ENCODE results near the gene RCOR1.

The RCOR1 gene

DNA sequence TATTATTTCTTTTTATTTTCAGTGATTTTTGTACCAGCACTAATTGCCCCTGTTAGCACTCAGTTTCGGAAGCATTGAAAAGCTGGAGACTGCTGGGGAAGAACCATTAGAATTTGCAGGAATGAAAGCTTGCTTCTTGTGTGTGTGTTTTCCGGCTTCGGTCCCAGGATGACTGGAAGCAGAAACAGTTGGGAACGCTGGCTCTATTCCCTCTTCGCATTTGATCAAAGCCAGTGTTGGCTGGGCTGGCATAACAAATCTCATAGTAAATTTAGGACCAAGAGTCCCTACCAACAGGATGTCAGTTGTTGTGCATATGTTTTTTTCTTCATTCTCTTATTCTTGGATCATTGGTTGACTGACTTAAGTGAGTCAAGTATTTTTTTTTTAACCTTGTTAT lies 131.2 kb downstream of the RCOR1 start:
- H3K4me3 ChIP-seq (ENCODE audit: low read length in 2 of 2) = no peak overlapping the region
- no peak overlapping the region for H2BK12ac ChIP-seq (ENCODE audit: low read length)
- H2BK5ac ChIP-seq (ENCODE audit: low read length) = no peak overlapping the region
- no peak overlapping the region for H3K23ac ChIP-seq (ENCODE audit: low read depth, low read length, poor library complexity)
- no peaks in the 10 kb centered on the region for H3K27me3 ChIP-seq (ENCODE audit: control insufficient read depth in 3 of 3, insufficient read depth in 3 of 3, low read depth in 1 of 3, low read length in 3 of 3)
- H2BK15ac ChIP-seq (ENCODE audit: low read length) = no peak overlapping the region
- peaks cover 32 to 87% of the 10 kb centered on the region in 2 donors for H3K36me3 ChIP-seq (replicated peaks in 1 of 2; ENCODE audit: control insufficient read depth in 2 of 2, insufficient read depth in 2 of 2, low read length in 2 of 2)
- no peaks in the 10 kb centered on the region for H3K9me3 ChIP-seq (replicated peaks in 1 of 2; ENCODE audit: control insufficient read depth in 2 of 2, insufficient read depth in 1 of 2, low read depth in 1 of 2, low read length in 2 of 2)
- H4K8ac ChIP-seq (ENCODE audit: low read depth, low read length) = no peak overlapping the region
- H3K4me1 ChIP-seq (ENCODE audit: control insufficient read depth in 2 of 2, insufficient read depth in 1 of 2, low read depth in 1 of 2, low read length in 2 of 2) = no peaks in the 10 kb centered on the region
- WGBS, 2 donors (ENCODE audit: extremely low coverage in 2 of 2, insufficient read length in 2 of 2, insufficient replicate concordance in 1 of 2) = no CpG with 5 or more reads among the region's 5 CpGs
- H3K14ac ChIP-seq (ENCODE audit: low read length) = no peak overlapping the region
- no peak overlapping the region for H3K9ac ChIP-seq (ENCODE audit: low read depth, low read length, poor library complexity)
- H2AFZ ChIP-seq (ENCODE audit: low read length) = no peak overlapping the region
- H3K27ac ChIP-seq (replicated peaks; ENCODE audit: low read length) = no peak overlapping the region
- H3K4me2 ChIP-seq (ENCODE audit: insufficient read depth, low read length, poor library complexity, severe bottlenecking) = no peak overlapping the region
- no peak overlapping the region for H4K91ac ChIP-seq (ENCODE audit: low read depth, low read length, poor library complexity)
- no peak overlapping the region for H3K4ac ChIP-seq (ENCODE audit: low read length)
- H3K18ac ChIP-seq (ENCODE audit: low read length) = no peak overlapping the region
- no peak overlapping the region for H2AK5ac ChIP-seq (ENCODE audit: low read depth, low read length)
- no peak overlapping the region for H2BK120ac ChIP-seq (ENCODE audit: low read depth, low read length)
- no peaks in the 10 kb centered on the region for H3K79me1 ChIP-seq (ENCODE audit: low read depth, low read length)
- DNase-seq (ENCODE audit: low spot score) = no peak

GRCh38 chr14:102726191-102726949 lies 133.9 kb downstream of the RCOR1 start:
- H3K79me1 ChIP-seq (ENCODE audit: low read depth, low read length) = no peaks in the 10 kb centered on the region

GRCh38 chr14:102727336-102728095 lies 135.1 kb downstream of the RCOR1 start:
- Histone ChIP-seq H3K4ac (ENCODE audit: low read length) (no peak overlapping the region), H4K8ac (ENCODE audit: low read depth, low read length) (no peak overlapping the region), H3K18ac (ENCODE audit: low read length) (no peak overlapping the region), H3K9me3 (replicated peaks in 1 of 2; ENCODE audit: control insufficient read depth in 2 of 2, insufficient read depth in 1 of 2, low read depth in 1 of 2, low read length in 2 of 2) (peaks cover 0 to 2% of the 10 kb centered on the region in 2 donors), H3K27me3 (ENCODE audit: control insufficient read depth in 3 of 3, insufficient read depth in 3 of 3, low read depth in 1 of 3, low read length in 3 of 3) (no peaks in the 10 kb centered on the region), H4K91ac (ENCODE audit: low read depth, low read length, poor library complexity) (no peak overlapping the region), H3K4me3 (ENCODE audit: low read length in 2 of 2) (no peak overlapping the region), H2AFZ (ENCODE audit: low read length) (no peak overlapping the region), H3K14ac (ENCODE audit: low read length) (no peak overlapping the region), H3K27ac (replicated peaks; ENCODE audit: low read length) (no peak overlapping the region), H2BK15ac (ENCODE audit: low read length) (no peak overlapping the region), H3K36me3 (replicated peaks in 1 of 2; ENCODE audit: control insufficient read depth in 2 of 2, insufficient read depth in 2 of 2, low read length in 2 of 2) (peaks cover 26 to 77% of the 10 kb centered on the region in 2 donors), H3K23ac (ENCODE audit: low read depth, low read length, poor library complexity) (no peak overlapping the region), H3K9ac (ENCODE audit: low read depth, low read length, poor library complexity) (no peak overlapping the region), H2BK12ac (ENCODE audit: low read length) (no peak overlapping the region), H3K4me2 (ENCODE audit: insufficient read depth, low read length, poor library complexity, severe bottlenecking) (no peak overlapping the region), H3K4me1 (ENCODE audit: control insufficient read depth in 2 of 2, insufficient read depth in 1 of 2, low read depth in 1 of 2, low read length in 2 of 2) (no peaks in the 10 kb centered on the region), H3K79me1 (ENCODE audit: low read depth, low read length) (no peaks in the 10 kb centered on the region), H2BK5ac (ENCODE audit: low read length) (no peak overlapping the region), H2BK120ac (ENCODE audit: low read depth, low read length) (no peak overlapping the region), H2AK5ac (ENCODE audit: low read depth, low read length) (no peak overlapping the region)
- no CpG with 5 or more reads among the region's 9 CpGs for WGBS, 2 donors (ENCODE audit: extremely low coverage in 2 of 2, insufficient read length in 2 of 2, insufficient replicate concordance in 1 of 2)
- no peak for DNase-seq (ENCODE audit: low spot score)

More at GRCh38 chr14:102726191-102726949, 133.9 kb downstream of the RCOR1 start:
- no peak overlapping the region for H2BK5ac ChIP-seq (ENCODE audit: low read length)
- no peak overlapping the region for H3K14ac ChIP-seq (ENCODE audit: low read length)
- H4K8ac ChIP-seq (ENCODE audit: low read depth, low read length) = no peak overlapping the region
- no peak overlapping the region for H3K18ac ChIP-seq (ENCODE audit: low read length)
- H3K27me3 ChIP-seq (ENCODE audit: control insufficient read depth in 3 of 3, insufficient read depth in 3 of 3, low read depth in 1 of 3, low read length in 3 of 3) = no peaks in the 10 kb centered on the region
- no peak overlapping the region for H3K27ac ChIP-seq (replicated peaks; ENCODE audit: low read length)
- H3K4ac ChIP-seq (ENCODE audit: low read length) = no peak overlapping the region
- H2AFZ ChIP-seq (ENCODE audit: low read length) = no peak overlapping the region
- H3K4me3 ChIP-seq (ENCODE audit: low read length in 2 of 2) = no peak overlapping the region
- no peak for DNase-seq (ENCODE audit: low spot score)
- H2BK12ac ChIP-seq (ENCODE audit: low read length) = no peak overlapping the region
- H2AK5ac ChIP-seq (ENCODE audit: low read depth, low read length) = no peak overlapping the region
- no peak overlapping the region for H2BK120ac ChIP-seq (ENCODE audit: low read depth, low read length)
- no peak overlapping the region for H3K23ac ChIP-seq (ENCODE audit: low read depth, low read length, poor library complexity)
- H3K9ac ChIP-seq (ENCODE audit: low read depth, low read length, poor library complexity) = peak overlapping the region; percentile 26
- H3K4me2 ChIP-seq (ENCODE audit: insufficient read depth, low read length, poor library complexity, severe bottlenecking) = no peak overlapping the region
- no peaks in the 10 kb centered on the region for H3K4me1 ChIP-seq (ENCODE audit: control insufficient read depth in 2 of 2, insufficient read depth in 1 of 2, low read depth in 1 of 2, low read length in 2 of 2)
- no peak overlapping the region for H2BK15ac ChIP-seq (ENCODE audit: low read length)
- H3K36me3 ChIP-seq (replicated peaks in 1 of 2; ENCODE audit: control insufficient read depth in 2 of 2, insufficient read depth in 2 of 2, low read length in 2 of 2) = peaks cover 28 to 86% of the 10 kb centered on the region in 2 donors
- WGBS, 2 donors (ENCODE audit: extremely low coverage in 2 of 2, insufficient read length in 2 of 2, insufficient replicate concordance in 1 of 2) = no CpG with 5 or more reads among the region's 19 CpGs
- H4K91ac ChIP-seq (ENCODE audit: low read depth, low read length, poor library complexity) = no peak overlapping the region
- no peaks in the 10 kb centered on the region for H3K9me3 ChIP-seq (replicated peaks in 1 of 2; ENCODE audit: control insufficient read depth in 2 of 2, insufficient read depth in 1 of 2, low read depth in 1 of 2, low read length in 2 of 2)

GRCh38 chr14:102728501-102728900 lies 136.1 kb downstream of the RCOR1 start:
- H3K36me3 ChIP-seq (replicated peaks in 1 of 2; ENCODE audit: control insufficient read depth in 2 of 2, insufficient read depth in 2 of 2, low read length in 2 of 2) = peaks cover 22 to 67% of the 10 kb centered on the region in 2 donors
- H2BK120ac ChIP-seq (ENCODE audit: low read depth, low read length) = no peak overlapping the region
- no peak overlapping the region for H2AFZ ChIP-seq (ENCODE audit: low read length)
- H3K27me3 ChIP-seq (ENCODE audit: control insufficient read depth in 3 of 3, insufficient read depth in 3 of 3, low read depth in 1 of 3, low read length in 3 of 3) = no peaks in the 10 kb centered on the region
- no peak overlapping the region for H2BK12ac ChIP-seq (ENCODE audit: low read length)
- no peak overlapping the region for H3K27ac ChIP-seq (replicated peaks; ENCODE audit: low read length)
- H4K8ac ChIP-seq (ENCODE audit: low read depth, low read length) = no peak overlapping the region
- H3K14ac ChIP-seq (ENCODE audit: low read length) = no peak overlapping the region
- peaks cover 0 to 2% of the 10 kb centered on the region in 2 donors for H3K9me3 ChIP-seq (replicated peaks in 1 of 2; ENCODE audit: control insufficient read depth in 2 of 2, insufficient read depth in 1 of 2, low read depth in 1 of 2, low read length in 2 of 2)
- H3K4me3 ChIP-seq (ENCODE audit: low read length in 2 of 2) = no peak overlapping the region
- WGBS, 2 donors (ENCODE audit: extremely low coverage in 2 of 2, insufficient read length in 2 of 2, insufficient replicate concordance in 1 of 2) = no CpG with 5 or more reads among the region's 6 CpGs
- H2AK5ac ChIP-seq (ENCODE audit: low read depth, low read length) = no peak overlapping the region
- no peaks in the 10 kb centered on the region for H3K4me1 ChIP-seq (ENCODE audit: control insufficient read depth in 2 of 2, insufficient read depth in 1 of 2, low read depth in 1 of 2, low read length in 2 of 2)
- no peak overlapping the region for H3K9ac ChIP-seq (ENCODE audit: low read depth, low read length, poor library complexity)
- no peak overlapping the region for H3K4me2 ChIP-seq (ENCODE audit: insufficient read depth, low read length, poor library complexity, severe bottlenecking)
- no peak overlapping the region for H3K4ac ChIP-seq (ENCODE audit: low read length)
- no peak overlapping the region for H4K91ac ChIP-seq (ENCODE audit: low read depth, low read length, poor library complexity)
- no peak overlapping the region for H2BK15ac ChIP-seq (ENCODE audit: low read length)
- no peak for DNase-seq (ENCODE audit: low spot score)
- no peak overlapping the region for H3K23ac ChIP-seq (ENCODE audit: low read depth, low read length, poor library complexity)
- H2BK5ac ChIP-seq (ENCODE audit: low read length) = no peak overlapping the region
- no peak overlapping the region for H3K18ac ChIP-seq (ENCODE audit: low read length)
- no peaks in the 10 kb centered on the region for H3K79me1 ChIP-seq (ENCODE audit: low read depth, low read length)

Data from neuronal stem cell (in vitro differentiated cells).